ENCODE measurements around the gene NPC1L1.

NPC1L1 gene

GRCh38 chr7:44484482-44485313 is 56.4 kb downstream of the NPC1L1 start:
- Histone ChIP-seq H3K36me3 (ENCODE audit: low read length) (peaks cover 55% of the 10 kb centered on the region), H3K79me2 (ENCODE audit: insufficient read depth, low read length) (peaks cover 71% of the 10 kb centered on the region), H3K27me3 (ENCODE audit: low read length) (no peaks in the 10 kb centered on the region), H3K4me2 (ENCODE audit: low read depth, low read length, poor library complexity, severe bottlenecking) (no peak overlapping the region), H3K9me2 (replicated peaks; ENCODE audit: insufficient read depth, low read length) (no peaks in the 10 kb centered on the region), H4K20me1 (ENCODE audit: low read depth, low read length) (no peaks in the 10 kb centered on the region), H3K4me3 (ENCODE audit: insufficient read depth, low read length, poor library complexity, severe bottlenecking) (no peak overlapping the region), H3K9me3 (ENCODE audit: insufficient read depth, low read length) (peaks cover 13% of the 10 kb centered on the region), H2AFZ (ENCODE audit: low read depth, low read length, severe bottlenecking) (no peak overlapping the region), H3F3A (ENCODE audit: insufficient read depth) (no peaks in the 10 kb centered on the region), H3K27ac (ENCODE audit: low read depth, low read length) (no peak overlapping the region), H3K9ac (ENCODE audit: low read length) (no peak overlapping the region)
- TF ChIP-seq CTCF (IDR thresholded peaks at IDR 0.05; ENCODE audit: insufficient read depth, low read length, poor library complexity, severe bottlenecking) (no peak), EZH2phosphoT487 (conservative IDR thresholded peaks at IDR 0.05; ENCODE audit: low read length) (no peak)

GRCh38 chr7:44482502-44483485 is 58.3 kb downstream of the NPC1L1 start:
- H2AFZ ChIP-seq (ENCODE audit: low read depth, low read length, severe bottlenecking) = no peak overlapping the region
- H3K36me3 ChIP-seq (ENCODE audit: low read length) = peaks cover 66% of the 10 kb centered on the region
- H3K79me2 ChIP-seq (ENCODE audit: insufficient read depth, low read length) = peaks cover 52% of the 10 kb centered on the region
- TF ChIP-seq EZH2phosphoT487 (conservative IDR thresholded peaks at IDR 0.05; ENCODE audit: low read length) = no peak
- H3K9me2 ChIP-seq (replicated peaks; ENCODE audit: insufficient read depth, low read length) = no peaks in the 10 kb centered on the region
- H3K27me3 ChIP-seq (ENCODE audit: low read length) = no peaks in the 10 kb centered on the region
- H3K27ac ChIP-seq (ENCODE audit: low read depth, low read length) = no peak overlapping the region
- H3F3A ChIP-seq (ENCODE audit: insufficient read depth) = no peaks in the 10 kb centered on the region
- no peak overlapping the region for H3K4me2 ChIP-seq (ENCODE audit: low read depth, low read length, poor library complexity, severe bottlenecking)
- no peak overlapping the region for H3K9ac ChIP-seq (ENCODE audit: low read length)
- H4K20me1 ChIP-seq (ENCODE audit: low read depth, low read length) = no peaks in the 10 kb centered on the region
- peaks cover 13% of the 10 kb centered on the region for H3K9me3 ChIP-seq (ENCODE audit: insufficient read depth, low read length)
- H3K4me3 ChIP-seq (ENCODE audit: insufficient read depth, low read length, poor library complexity, severe bottlenecking) = no peak overlapping the region

GRCh38 chr7:44477938-44478337 is 63.2 kb downstream of the NPC1L1 start:
- H4K20me1 ChIP-seq (ENCODE audit: low read depth, low read length) = peaks cover 14% of the 10 kb centered on the region
- no peak overlapping the region for H3K4me3 ChIP-seq (ENCODE audit: insufficient read depth, low read length, poor library complexity, severe bottlenecking)
- H3K27ac ChIP-seq (ENCODE audit: low read depth, low read length) = no peak overlapping the region
- peaks cover 22% of the 10 kb centered on the region for H3K79me2 ChIP-seq (ENCODE audit: insufficient read depth, low read length)
- no peaks in the 10 kb centered on the region for H3K9me2 ChIP-seq (replicated peaks; ENCODE audit: insufficient read depth, low read length)
- H3F3A ChIP-seq (ENCODE audit: insufficient read depth) = no peaks in the 10 kb centered on the region
- TF ChIP-seq EZH2phosphoT487 (conservative IDR thresholded peaks at IDR 0.05; ENCODE audit: low read length) (no peak), CTCF (IDR thresholded peaks at IDR 0.05; ENCODE audit: insufficient read depth, low read length, poor library complexity, severe bottlenecking) (no peak)
- H3K9me3 ChIP-seq (ENCODE audit: insufficient read depth, low read length) = peaks cover 2% of the 10 kb centered on the region; the same call in 1 of the 2 replicates
- H3K9ac ChIP-seq (ENCODE audit: low read length) = no peak overlapping the region
- H3K4me2 ChIP-seq (ENCODE audit: low read depth, low read length, poor library complexity, severe bottlenecking) = no peak overlapping the region
- no peak overlapping the region for H2AFZ ChIP-seq (ENCODE audit: low read depth, low read length, severe bottlenecking)
- H3K27me3 ChIP-seq (ENCODE audit: low read length) = no peaks in the 10 kb centered on the region
- peaks cover 49% of the 10 kb centered on the region for H3K36me3 ChIP-seq (ENCODE audit: low read length)

Measured in SU-DHL-6 (cell line).